Activated T-cell treated with anti-CD3 and anti-CD28 coated beads for 1 hour (primary cell): ENCODE measurements around the gene DAP.
"Not testable (repeated sequence)": the region's sequence is repeated elsewhere in the genome, so short reads cannot be mapped to it uniquely, and the experiment has no call there.

Experiments used
- DNase-seq: peaks from one replicate; pipeline ENCODE4 v3.0.0-alpha.2; 2020; ENCODE audit warnings: low read depth

Gene DAP

GRCh38 chr5:10734037-10734709 is 26.9 kb downstream of the DAP start:
- no peak for DNase-seq

GRCh38 chr5:10733426-10733825 is 27.6 kb downstream of the DAP start:
- no peak for DNase-seq

GRCh38 chr5:10731913-10732312 is 29.1 kb downstream of the DAP start:
- DNase-seq, result no peak

GRCh38 chr5:10730043-10730351 is 31.0 kb downstream of the DAP start:
- DNase-seq, result no peak

GRCh38 chr5:10729320-10730042 is 31.6 kb downstream of the DAP start:
- DNase-seq, result no peak

- no peak for DNase-seq
Measured at GRCh38 chr5:10728679-10729078, 32.4 kb downstream of the DAP start.

GRCh38 chr5:10727861-10728260 is 33.2 kb downstream of the DAP start:
- no peak for DNase-seq

GRCh38 chr5:10726913-10727517 is 34.0 kb downstream of the DAP start:
- no peak for DNase-seq

GRCh38 chr5:10726179-10726912 is 34.7 kb downstream of the DAP start:
- no peak for DNase-seq

GRCh38 chr5:10725636-10726035 is 35.4 kb downstream of the DAP start:
- no peak for DNase-seq

GRCh38 chr5:10724781-10725507 is 36.1 kb downstream of the DAP start:
- no peak for DNase-seq

- no peak for DNase-seq
Measured at GRCh38 chr5:10723514-10723913, 37.5 kb downstream of the DAP start.

GRCh38 chr5:10720766-10721165 is 40.3 kb downstream of the DAP start:
- DNase-seq, result not testable (repeated sequence)

GRCh38 chr5:10719965-10720364 is 41.1 kb downstream of the DAP start:
- DNase-seq, result no peak

- not testable (repeated sequence) for DNase-seq
Measured at GRCh38 chr5:10718617-10719016, 42.4 kb downstream of the DAP start.

GRCh38 chr5:10716825-10717224 is 44.2 kb downstream of the DAP start:
- DNase-seq, result not testable (repeated sequence)

GRCh38 chr5:10715605-10716290 is 45.3 kb downstream of the DAP start:
- DNase-seq, result no peak

GRCh38 chr5:10712574-10713366 is 48.3 kb downstream of the DAP start:
- DNase-seq, result no peak

GRCh38 chr5:10711562-10711961 is 49.5 kb downstream of the DAP start:
- no peak for DNase-seq

- no peak for DNase-seq
Measured at GRCh38 chr5:10710513-10711128, 50.4 kb downstream of the DAP start.
